Sciatic nerve (tissue), 1 donor: ENCODE measurements around the gene RNF115. TPM values are rescaled to one million over a fixed set of nuclear protein-coding genes. Genes with fewer than 3 reads are reported as not detected.

Experiments used
- microRNA-seq: library from miRNA; unstranded; fragments of <30 nt; microRNA quantifications from one replicate; pipeline ENCODE4 v1.2.0, GENCODE V29; 2020
- total RNA-seq: library from RNA; stranded (reverse); fragmentation: NEBNext Ultra II Directional; extraction: Animal tissue kit (Norgen Biotek cat#: 25700); gene quantifications from one replicate; pipeline ENCODE4 v1.2.1, GENCODE V29; 2021
- donor health status: DM: no; HTN: no; CAD: no.

RNF115 gene
- total RNA-seq, 1 donor from 2014 or later: 19.9 TPM

Small RNAs within 50 kb of the gene (microRNA-seq; reads per million reads assigned to microRNA genes)
- gene MIR6736: not detected

Other genes starting within 250 kb of the RNF115 start
- gene GPR89A, start 216.1 kb downstream of the RNF115 start, total RNA-seq: 20.4 TPM
- gene PDZK1, start 116.7 kb downstream of the RNF115 start, total RNA-seq: 0.58 TPM
- 0.45 TPM for gene CD160, start 104.6 kb downstream of the RNF115 start, total RNA-seq
- gene POLR3C, start 105 bp upstream of the RNF115 start, total RNA-seq: 26.2 TPM
- 3.9 TPM for gene NUDT17, start 21.5 kb upstream of the RNF115 start, total RNA-seq
- gene PIAS3, start 35.0 kb upstream of the RNF115 start, total RNA-seq: 44.5 TPM
- gene ANKRD35, start 61.8 kb upstream of the RNF115 start, total RNA-seq: 3.8 TPM
- 9.6 TPM for gene ITGA10, start 86.0 kb upstream of the RNF115 start, total RNA-seq
- gene PEX11B, start 94.6 kb upstream of the RNF115 start, total RNA-seq: 20.7 TPM
- 93.8 TPM for gene RBM8A, start 103.4 kb upstream of the RNF115 start, total RNA-seq
- gene LIX1L, start 133.9 kb upstream of the RNF115 start, total RNA-seq: 57.6 TPM
- gene ANKRD34A, start 140.5 kb upstream of the RNF115 start, total RNA-seq: 1.2 TPM
- gene POLR3GL, start 140.6 kb upstream of the RNF115 start, total RNA-seq: 22.3 TPM
- gene TXNIP, start 172.5 kb upstream of the RNF115 start, total RNA-seq: 609 TPM
- gene HJV, start 197.6 kb upstream of the RNF115 start, total RNA-seq: not detected